PC-3 (cell line): ENCODE data around the gene C2orf74. TPM values are rescaled to one million over a fixed set of nuclear protein-coding genes. Genes with fewer than 3 reads are reported as not detected.

Source experiments
- ATAC-seq: fragments of 200-7000 bp; cut with Tn5 transposase; 2 replicates; pipeline ENCODE4 v1.9.1; 2020; ENCODE audit warnings: mild to moderate bottlenecking, moderate library complexity
- BruUV-seq: library from RNA; stranded (reverse); fragments of 400-500 nt; replicated peaks from 2 replicates; lab custom pipeline; 2021; lab: Mats Ljungman, UMichigan
- CTCF ChIA-PET: fragments of 300-600 bp; sonication (Branson Sonifier 250); formaldehyde crosslinking; loops from one replicate; lab custom pipeline; 2022; ENCODE audit warnings: antibody characterized with exemption; lab: Charles Lee
- POLR2A ChIA-PET: fragments of 300-600 bp; sonication (Branson Sonifier 250); formaldehyde crosslinking; loops from one replicate; lab custom pipeline; 2022; ENCODE audit warnings: antibody characterized with exemption; ENCODE audit not compliant: unreplicated experiment; lab: Charles Lee
- DNase-seq: peaks from one replicate; pipeline ENCODE4 v3.0.0-alpha.2; 2015
- H2AFZ ChIP-seq: fragments of 300-600 bp; sonication (generic); 2 replicates; pipeline ENCODE4 v1.6.0; 2016; ENCODE audit warnings: antibody characterized with exemption, low read length
- H3F3A ChIP-seq: fragments of 300-600 bp; sonication (generic); one replicate; pipeline ENCODE4 v1.6.0; 2017; ENCODE audit warnings: antibody characterized with exemption, low read length, control low read depth, mild to moderate bottlenecking; ENCODE audit not compliant: unreplicated experiment
- H3K27ac ChIP-seq: fragments of 300-600 bp; sonication (generic); 2 replicates; pipeline ENCODE4 v1.5.1; 2016; ENCODE audit warnings: mild to moderate bottlenecking, low read length
- H3K27me3 ChIP-seq: fragments of 300-600 bp; sonication (generic); 2 replicates; pipeline ENCODE4 v1.6.1; 2016; ENCODE audit warnings: low read length, mixed read lengths
- H3K36me3 ChIP-seq: fragments of 300-600 bp; sonication (generic); 2 replicates; pipeline ENCODE4 v1.6.1; 2016; ENCODE audit warnings: low read depth, mixed run types, low read length, mixed read lengths
- H3K4me1 ChIP-seq: fragments of 300-600 bp; sonication (generic); 2 replicates; pipeline ENCODE4 v1.5.1; 2016; ENCODE audit warnings: low read length; ENCODE audit not compliant: insufficient read depth
- H3K4me2 ChIP-seq: fragments of 300-600 bp; sonication (generic); 2 replicates; pipeline ENCODE4 v1.6.0; 2016; ENCODE audit warnings: low read length
- H3K4me3 ChIP-seq: fragments of 300-600 bp; sonication (generic); 2 replicates; pipeline ENCODE4 v1.5.1; 2016; ENCODE audit warnings: mild to moderate bottlenecking, low read length, mixed read lengths
- H3K79me2 ChIP-seq: fragments of 300-600 bp; sonication (generic); 2 replicates; pipeline ENCODE4 v1.6.1; 2017; ENCODE audit warnings: low read length, mixed read lengths
- H3K9ac ChIP-seq: fragments of 300-600 bp; sonication (generic); 2 replicates; pipeline ENCODE4 v1.6.0; 2016; ENCODE audit warnings: mild to moderate bottlenecking, low read length
- H3K9me2 ChIP-seq: fragments of 300-600 bp; sonication (generic); replicated peaks from 2 replicates; pipeline ENCODE4 v1.6.1; 2016; ENCODE audit warnings: mixed run types, low read length, mixed read lengths
- H3K9me3 ChIP-seq: fragments of 300-600 bp; sonication (generic); 2 replicates; pipeline ENCODE4 v1.6.1; 2016; ENCODE audit warnings: low read length, mixed read lengths
- H4K20me1 ChIP-seq: fragments of 300-600 bp; sonication (generic); 2 replicates; pipeline ENCODE4 v1.6.1; 2016; ENCODE audit warnings: low read length, mixed read lengths
- CTCF ChIP-seq: fragments of 300-600 bp; sonication (generic); conservative IDR thresholded peaks from 2 replicates; pipeline ENCODE4 v1.5.1; 2017; ENCODE audit warnings: antibody characterized with exemption, low read depth, mild to moderate bottlenecking, low read length
- EZH2 ChIP-seq: fragments of 300-600 bp; sonication (generic); IDR thresholded peaks from one replicate; pipeline ENCODE4 v1.6.1; 2017; ENCODE audit warnings: antibody characterized with exemption, mild to moderate bottlenecking, low read length; ENCODE audit not compliant: unreplicated experiment
- EZH2phosphoT487 ChIP-seq: fragments of 300-600 bp; sonication (generic); IDR thresholded peaks from 2 replicates; pipeline ENCODE4 v1.6.1; 2018; ENCODE audit warnings: mild to moderate bottlenecking, antibody characterized with exemption, low read length, borderline replicate concordance
- intact Hi-C: fragments of 100-400 bp; cut with micrococcal nuclease; formaldehyde crosslinking; loops from 2 replicates; pipeline ENCODE4 v1.9.0; 2023
- total RNA-seq: library from RNA; depleted of rRNA; stranded (reverse); fragments of >200 nt; gene quantifications from 2 replicates; pipeline ENCODE4 v1.2.3, GENCODE V29; 2014

Gene C2orf74
- total RNA-seq, 1 experiment from 2014 or later, result 16.8 TPM

- ATAC-seq, result no peak
- intact Hi-C loops, result no loop called here
- POLR2A ChIA-PET, result no interaction called here
These were observed 11.1 kb downstream of the C2orf74 start for GRCh38 chr2:61173116-61173515.

DNA sequence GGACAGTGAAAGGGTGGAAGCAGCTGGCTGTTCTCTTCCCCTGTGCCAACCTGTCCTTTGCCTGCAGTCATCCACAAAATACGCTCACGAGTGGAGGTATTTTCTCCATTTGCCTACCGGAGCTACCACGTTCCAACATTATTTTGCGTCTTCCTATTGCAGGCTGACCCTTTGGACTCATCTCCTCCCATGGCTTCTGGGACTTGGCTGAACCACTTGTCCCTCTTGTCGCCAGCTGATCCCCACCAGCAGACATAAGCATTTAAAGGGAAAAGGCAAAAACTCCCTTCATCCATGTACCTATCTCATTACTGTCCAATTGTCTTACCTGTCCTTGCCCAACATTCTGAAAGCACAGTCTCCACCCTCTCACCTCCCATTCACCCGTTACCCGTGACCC, 13.0 kb downstream of the C2orf74 start:
- POLR2A ChIA-PET, result no interaction called here
- H2AFZ ChIP-seq, result no peak overlapping the region
- H3K27me3 ChIP-seq, result no peaks in the 10 kb centered on the region
- BruUV-seq, result no TSS peak
- ATAC-seq (no peak), DNase-seq (no peak)
- no peaks in the 10 kb centered on the region for H3K36me3 ChIP-seq
- TF ChIP-seq CTCF (no peak), EZH2phosphoT487 (no peak), EZH2 (no peak)
- H3K27ac ChIP-seq, result no peak overlapping the region
- no peak overlapping the region for H3K9ac ChIP-seq
- H3K4me2 ChIP-seq, result no peak overlapping the region
- CTCF ChIA-PET, result no interaction called here
- no peak overlapping the region for H3K4me3 ChIP-seq
- no peaks in the 10 kb centered on the region for H4K20me1 ChIP-seq
- H3K9me2 ChIP-seq, result no peaks in the 10 kb centered on the region
- H3K4me1 ChIP-seq, result peaks cover 32% of the 10 kb centered on the region
- H3K79me2 ChIP-seq, result peaks cover 27% of the 10 kb centered on the region
- no peaks in the 10 kb centered on the region for H3F3A ChIP-seq
- intact Hi-C loops, result no loop called here
- no peaks in the 10 kb centered on the region for H3K9me3 ChIP-seq

More at GRCh38 chr2:61173116-61173515, 11.1 kb downstream of the C2orf74 start:
- DNase-seq, result no peak
- Histone ChIP-seq H4K20me1 (no peaks in the 10 kb centered on the region), H2AFZ (no peak overlapping the region), H3K36me3 (no peaks in the 10 kb centered on the region), H3K27ac (no peak overlapping the region), H3K4me2 (no peak overlapping the region), H3K4me1 (peaks cover 13% of the 10 kb centered on the region), H3K4me3 (no peak overlapping the region), H3K79me2 (peaks cover 8% of the 10 kb centered on the region), H3F3A (no peaks in the 10 kb centered on the region), H3K9me3 (no peaks in the 10 kb centered on the region), H3K9me2 (no peaks in the 10 kb centered on the region), H3K9ac (no peak overlapping the region), H3K27me3 (no peaks in the 10 kb centered on the region)
- TF ChIP-seq CTCF (no peak), EZH2phosphoT487 (no peak), EZH2 (no peak)
- CTCF ChIA-PET, result no interaction called here
- no TSS peak for BruUV-seq
